Thymus (tissue), 11 donors: ENCODE data around the gene STIL. TPM values are rescaled to one million over a fixed set of nuclear protein-coding genes. Genes with fewer than 3 reads are reported as not detected.

ENCODE experiments used
- DNase-seq, 9 donors: peaks; one replicate each; pipeline ENCODE4 v3.0.0-alpha.2; 2013; ENCODE audit warnings: low spot score in 9 of 9, low read depth in 6 of 9, missing footprints in 1 of 9
- H3K27ac ChIP-seq, 2 donors: one replicate each; pipeline ENCODE4 v1.5.1; 2013; ENCODE audit warnings: control low read depth in 1 of 2, low read depth in 1 of 2, low read length in 1 of 2, mild to moderate bottlenecking in 1 of 2, moderate library complexity in 1 of 2
- H3K27me3 ChIP-seq, 2 donors: one replicate each; pipeline ENCODE4 v1.5.1; 2013; ENCODE audit warnings: low read length in 1 of 2; ENCODE audit not compliant: control insufficient read depth in 2 of 2, insufficient read depth in 1 of 2
- H3K36me3 ChIP-seq, 2 donors: one replicate each; pipeline ENCODE4 v1.5.1; 2013; ENCODE audit warnings: low read length in 1 of 2, mild to moderate bottlenecking in 1 of 2, moderate library complexity in 1 of 2; ENCODE audit not compliant: control insufficient read depth in 2 of 2, insufficient read depth in 2 of 2
- H3K4me1 ChIP-seq, 2 donors: one replicate each; pipeline ENCODE4 v1.5.1; 2013; ENCODE audit warnings: low read length in 2 of 2; ENCODE audit not compliant: control insufficient read depth in 2 of 2, insufficient read depth in 2 of 2
- H3K4me3 ChIP-seq, 2 donors: one replicate each; pipeline ENCODE4 v1.5.1; 2013; ENCODE audit warnings: low read length in 2 of 2, control low read depth in 1 of 2, mild to moderate bottlenecking in 1 of 2
- H3K9me3 ChIP-seq, 2 donors: one replicate each; pipeline ENCODE4 v1.5.1; 2013; ENCODE audit warnings: low read length in 1 of 2, mild to moderate bottlenecking in 1 of 2; ENCODE audit not compliant: control insufficient read depth in 2 of 2, insufficient read depth in 1 of 2
- WGBS: extraction: QIAGEN DNeasy Blood & Tissue Kit; methylation state at CpG from one replicate; pipeline ENCODE4 v1.1.7; 2013; 5-methylcytosine and 5-hydroxymethylcytosine counted together
- polyA plus RNA-seq: library from polyadenylated mRNA; stranded (reverse); fragments of 200-250 nt; gene quantifications from one replicate; pipeline ENCODE4 v1.2.3, GENCODE V29; 2013
- total RNA-seq: library from RNA; stranded (reverse); fragments of 120-200 nt; gene quantifications from one replicate; pipeline ENCODE4 v1.2.4, GENCODE V29; 2013
- donor health status: healthy.

STIL gene
- total and polyA plus RNA-seq, 2 donors = 1.1 to 17.7 TPM

GRCh38 chr1:47227341-47228232, 86.4 kb downstream of the STIL start:
- Histone ChIP-seq H3K36me3 (no peaks in the 10 kb centered on the region), H3K4me1 (peaks cover 2 to 8% of the 10 kb centered on the region in 2 donors), H3K4me3 (no peak overlapping the region), H3K9me3 (no peaks in the 10 kb centered on the region), H3K27me3 (peaks cover 64 to 100% of the 10 kb centered on the region in 2 donors), H3K27ac (no peak overlapping the region)
- 94% methylated on average over 7 of the region's 7 CpGs for whole genome bisulfite sequencing
- no peak for DNase-seq

DNA sequence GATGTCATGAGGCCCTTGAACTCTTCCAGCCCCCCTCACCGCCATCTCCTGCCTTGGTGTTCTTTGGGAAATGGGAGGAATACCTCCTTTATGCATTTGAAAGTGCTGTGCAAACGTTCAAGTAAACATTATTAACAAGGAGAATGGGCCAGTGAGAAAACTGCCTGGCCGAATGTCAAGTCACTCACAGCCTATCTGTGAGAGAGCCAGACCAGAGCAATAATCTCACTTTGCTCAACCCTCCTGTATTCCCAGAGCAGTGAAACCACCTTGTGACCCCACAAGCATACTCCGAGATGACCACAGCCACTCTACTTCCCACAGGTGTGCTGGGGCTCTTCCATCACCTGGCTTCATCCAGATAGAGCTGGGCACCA, 87.1 kb downstream of the STIL start:
- Histone ChIP-seq H3K9me3 (no peaks in the 10 kb centered on the region), H3K36me3 (no peaks in the 10 kb centered on the region), H3K4me1 (peaks cover 2 to 7% of the 10 kb centered on the region in 2 donors), H3K4me3 (no peak overlapping the region), H3K27ac (no peak overlapping the region), H3K27me3 (peaks cover 59 to 95% of the 10 kb centered on the region in 2 donors)
- WGBS = 87% methylated on average over 4 of the region's 4 CpGs
- no peak for DNase-seq

DNA sequence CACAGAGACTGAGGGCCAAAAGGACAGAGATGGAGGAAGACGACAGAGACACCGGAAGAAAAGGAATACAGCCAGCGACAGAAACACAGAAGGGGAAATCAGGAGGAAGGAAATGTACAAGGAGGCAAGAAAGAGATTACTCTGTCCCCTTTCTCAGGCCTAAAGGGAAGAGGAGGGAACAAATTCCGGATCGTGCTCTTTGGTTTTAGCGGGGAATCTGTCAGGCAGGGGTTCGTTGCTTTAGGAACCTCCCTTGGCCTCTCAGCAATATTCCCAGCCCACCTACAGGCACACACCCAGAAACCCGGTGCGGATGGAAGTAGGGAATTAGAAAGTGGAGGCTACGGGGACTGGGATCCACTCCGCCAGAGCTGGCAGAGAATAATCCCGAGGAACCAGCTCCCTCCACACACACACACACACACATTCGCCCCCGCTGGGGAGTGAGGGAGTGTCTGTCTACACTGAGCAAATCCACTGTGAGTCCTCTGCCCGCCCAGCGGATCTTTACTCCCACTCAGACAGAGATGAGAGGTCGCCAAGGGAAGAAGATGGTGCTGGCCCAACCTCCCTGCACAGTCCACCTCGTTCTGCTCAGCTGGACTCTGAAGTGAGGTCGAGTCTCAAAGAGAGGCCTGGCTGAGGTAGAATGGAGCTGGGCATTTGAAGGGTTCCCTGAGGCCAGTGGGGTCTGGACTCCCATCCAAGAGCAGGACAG, 87.7 kb downstream of the STIL start:
- Histone ChIP-seq H3K27ac (no peak overlapping the region), H3K4me1 (peaks cover 2 to 3% of the 10 kb centered on the region in 2 donors), H3K9me3 (no peaks in the 10 kb centered on the region), H3K4me3 (no peak overlapping the region), H3K36me3 (no peaks in the 10 kb centered on the region), H3K27me3 (peaks cover 59 to 92% of the 10 kb centered on the region in 2 donors)
- DNase-seq = no peak
- 52% methylated on average over 19 of the region's 19 CpGs for WGBS

DNA sequence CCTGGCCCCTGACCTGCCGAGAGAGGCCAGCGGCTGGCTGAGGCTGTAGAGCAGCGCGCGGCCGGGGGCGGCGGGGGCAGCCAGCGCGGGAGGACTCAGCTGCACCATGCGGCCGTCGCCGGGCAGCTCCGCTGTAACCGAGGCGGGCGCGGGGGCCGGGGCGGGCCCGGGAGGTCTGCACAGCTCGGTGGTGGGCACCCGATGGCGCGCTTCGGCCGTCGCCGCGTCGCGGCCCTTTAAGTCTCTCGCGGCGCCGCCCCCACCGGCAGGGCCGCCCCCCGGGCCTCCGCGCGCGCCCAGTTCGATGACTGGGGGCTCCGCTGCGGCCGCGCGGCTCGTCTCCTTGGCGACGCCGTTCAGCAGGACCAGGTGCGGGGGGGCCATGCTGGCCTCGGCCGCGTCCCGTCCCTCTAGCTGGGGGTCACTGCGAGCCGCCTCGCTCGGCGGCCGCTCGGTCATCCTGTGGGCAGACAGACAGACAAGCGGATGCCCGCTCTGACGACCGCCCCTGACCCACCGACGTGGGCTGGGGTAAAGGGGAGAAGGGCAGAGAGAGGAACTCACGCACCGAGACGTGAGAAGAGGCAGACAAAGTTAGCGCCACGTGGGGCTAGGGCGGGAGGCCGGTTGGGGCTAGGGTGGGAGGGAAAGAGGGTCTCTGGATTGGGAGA, 88.4 kb downstream of the STIL start:
- no peaks in the 10 kb centered on the region for H3K36me3 ChIP-seq
- peaks cover 56 to 84% of the 10 kb centered on the region in 2 donors for H3K27me3 ChIP-seq
- H3K27ac ChIP-seq = no peak overlapping the region
- WGBS = 2% methylated on average over 79 of the region's 79 CpGs
- DNase-seq = no peak
- H3K4me1 ChIP-seq = peaks cover 2 to 3% of the 10 kb centered on the region in 2 donors
- H3K9me3 ChIP-seq = no peaks in the 10 kb centered on the region
- H3K4me3 ChIP-seq = no peak overlapping the region

DNA sequence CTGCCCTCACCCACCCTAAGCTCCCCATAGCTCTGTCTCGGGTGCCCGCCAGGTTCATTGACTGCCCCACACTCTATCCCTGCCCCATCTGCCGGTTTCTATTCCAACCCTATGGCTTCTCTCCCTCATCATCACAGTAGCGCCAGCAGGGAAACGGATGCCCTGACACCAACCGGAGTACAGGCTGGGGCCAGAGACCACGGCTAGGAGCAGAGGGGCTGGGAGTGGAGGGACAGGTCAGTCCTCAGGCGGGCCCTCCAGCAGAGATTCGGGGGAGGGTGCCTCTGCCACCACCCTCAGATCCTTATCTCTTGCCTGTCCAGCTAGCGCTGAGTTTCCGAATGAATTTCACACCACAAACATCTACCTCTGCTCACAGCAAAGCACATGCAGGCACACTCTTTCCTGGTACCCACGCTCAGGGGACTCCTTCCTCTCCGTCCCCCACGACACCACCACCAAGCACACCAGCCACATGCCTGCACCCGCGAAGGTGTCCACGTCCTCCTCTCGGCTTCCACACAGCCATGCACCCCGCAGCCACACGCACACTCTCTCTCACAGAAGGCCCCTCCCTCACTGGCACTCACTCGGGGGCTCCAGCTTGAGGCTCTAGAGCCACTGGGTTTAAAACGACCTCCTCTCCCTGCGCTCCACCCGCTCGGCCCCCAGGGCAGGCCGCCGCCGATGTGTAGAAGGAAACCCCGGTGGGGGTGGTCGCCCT, 89.1 kb downstream of the STIL start:
- peaks cover 51 to 77% of the 10 kb centered on the region in 2 donors for H3K27me3 ChIP-seq
- H3K4me1 ChIP-seq = peaks cover 2 to 3% of the 10 kb centered on the region in 2 donors
- H3K27ac ChIP-seq = no peak overlapping the region
- H3K4me3 ChIP-seq = no peak overlapping the region
- 24% methylated on average over 30 of the region's 30 CpGs for WGBS
- no peaks in the 10 kb centered on the region for H3K36me3 ChIP-seq
- no peaks in the 10 kb centered on the region for H3K9me3 ChIP-seq
- DNase-seq = no peak

- Histone ChIP-seq H3K27me3 (peaks cover 48 to 70% of the 10 kb centered on the region in 2 donors), H3K4me1 (peaks cover 0 to 2% of the 10 kb centered on the region in 2 donors), H3K36me3 (no peaks in the 10 kb centered on the region), H3K27ac (no peak overlapping the region), H3K4me3 (no peak overlapping the region), H3K9me3 (no peaks in the 10 kb centered on the region)
- 85% methylated on average over 9 of the region's 9 CpGs for WGBS
- DNase-seq = no peak
These were observed 89.8 kb downstream of the STIL start for GRCh38 chr1:47223921-47224675.

- WGBS = 93% methylated on average over 10 of the region's 10 CpGs
- Histone ChIP-seq H3K36me3 (no peaks in the 10 kb centered on the region), H3K4me1 (peaks cover 0 to 2% of the 10 kb centered on the region in 2 donors), H3K27ac (no peak overlapping the region), H3K27me3 (peaks cover 41 to 62% of the 10 kb centered on the region in 2 donors), H3K4me3 (no peak overlapping the region), H3K9me3 (no peaks in the 10 kb centered on the region)
- no peak for DNase-seq
These were observed 90.6 kb downstream of the STIL start for GRCh38 chr1:47223174-47223920.

- peaks cover 0 to 2% of the 10 kb centered on the region in 2 donors for H3K4me1 ChIP-seq
- no peak for DNase-seq
- H3K4me3 ChIP-seq = no peak overlapping the region
- H3K36me3 ChIP-seq = no peaks in the 10 kb centered on the region
- no peak overlapping the region for H3K27ac ChIP-seq
- 92% methylated on average over 3 of the region's 3 CpGs for WGBS
- peaks cover 34 to 54% of the 10 kb centered on the region in 2 donors for H3K27me3 ChIP-seq
- no peaks in the 10 kb centered on the region for H3K9me3 ChIP-seq
These were observed 91.5 kb downstream of the STIL start for GRCh38 chr1:47222476-47222875.
